Stomach (tissue), 4 donors: Measurements from ENCODE around the gene VTI1A.

Source experiments
- EP300 ChIP-seq: sonication (generic); formaldehyde crosslinking; IDR thresholded peaks from one replicate; pipeline ENCODE4 v1.6.1; 2017; ENCODE audit warnings: antibody characterized with exemption
- POLR2A ChIP-seq, 4 donors: fragments of 450-650 bp; IDR thresholded peaks; one replicate each; pipeline ENCODE4 v1.6.1; 2016; ENCODE audit warnings: antibody characterized with exemption in 4 of 4, control low read depth in 2 of 4, mild to moderate bottlenecking in 1 of 4, moderate library complexity in 1 of 4
- POLR2AphosphoS5 ChIP-seq, 3 donors: sonication (generic); formaldehyde crosslinking; IDR thresholded peaks; one replicate each; pipeline ENCODE4 v1.6.1; 2016; ENCODE audit warnings: antibody characterized with exemption in 3 of 3
- TF ChIP-seq, protein P1 (sequence below), 7 experiments: fragments of 450-650 bp in 4 of 7; fragments of 200-600 bp in 3 of 7; sonication (generic) in 3 of 7; IDR thresholded peaks; one replicate each; pipeline ENCODE4 v1.5.1; 2016 to 2019; ENCODE audit warnings: antibody characterized with exemption in 7 of 7, control low read depth in 2 of 7, mild to moderate bottlenecking in 1 of 7

DNA sequence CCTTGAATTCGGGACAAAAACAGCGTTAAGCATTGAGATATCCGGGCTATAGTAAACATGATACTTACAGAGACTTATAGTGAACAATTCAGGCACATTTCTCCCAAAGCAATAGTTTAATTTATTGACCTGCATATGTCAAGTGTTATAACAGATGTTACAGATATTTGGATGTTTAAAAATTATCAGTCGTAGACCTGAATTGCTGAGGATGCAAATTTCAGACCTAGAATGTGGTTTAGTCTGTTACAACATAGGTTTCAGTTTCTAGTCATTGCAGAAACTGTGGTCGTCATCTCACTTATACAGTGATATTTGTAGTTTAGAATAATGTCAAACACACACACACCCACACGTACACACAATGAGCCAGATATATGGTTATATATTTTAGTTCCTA is 85.2 kb downstream of the VTI1A start:
- no peak for TF ChIP-seq POLR2A (IDR thresholded peaks at IDR 0.05)
- TF ChIP-seq POLR2AphosphoS5 (IDR thresholded peaks at IDR 0.05), result no peak
- TF ChIP-seq, protein P1, sequence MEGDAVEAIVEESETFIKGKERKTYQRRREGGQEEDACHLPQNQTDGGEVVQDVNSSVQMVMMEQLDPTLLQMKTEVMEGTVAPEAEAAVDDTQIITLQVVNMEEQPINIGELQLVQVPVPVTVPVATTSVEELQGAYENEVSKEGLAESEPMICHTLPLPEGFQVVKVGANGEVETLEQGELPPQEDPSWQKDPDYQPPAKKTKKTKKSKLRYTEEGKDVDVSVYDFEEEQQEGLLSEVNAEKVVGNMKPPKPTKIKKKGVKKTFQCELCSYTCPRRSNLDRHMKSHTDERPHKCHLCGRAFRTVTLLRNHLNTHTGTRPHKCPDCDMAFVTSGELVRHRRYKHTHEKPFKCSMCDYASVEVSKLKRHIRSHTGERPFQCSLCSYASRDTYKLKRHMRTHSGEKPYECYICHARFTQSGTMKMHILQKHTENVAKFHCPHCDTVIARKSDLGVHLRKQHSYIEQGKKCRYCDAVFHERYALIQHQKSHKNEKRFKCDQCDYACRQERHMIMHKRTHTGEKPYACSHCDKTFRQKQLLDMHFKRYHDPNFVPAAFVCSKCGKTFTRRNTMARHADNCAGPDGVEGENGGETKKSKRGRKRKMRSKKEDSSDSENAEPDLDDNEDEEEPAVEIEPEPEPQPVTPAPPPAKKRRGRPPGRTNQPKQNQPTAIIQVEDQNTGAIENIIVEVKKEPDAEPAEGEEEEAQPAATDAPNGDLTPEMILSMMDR (IDR thresholded peaks at IDR 0.05), result no peak
- TF ChIP-seq EP300, result no peak
